ENCODE measurements around the gene MRTFA. TPM values are rescaled to one million over a fixed set of nuclear protein-coding genes. Genes with fewer than 3 reads are reported as not detected.

MRTFA gene
- total and polyA plus RNA-seq, 9 of the 15 experiments (the other 6 are each of a cell fraction or from before 2014, with no cell fraction given) = 0.84 to 21.1 (median 3.7) TPM

- Histone ChIP-seq H3K9me3 (replicated peaks; ENCODE audit: control insufficient read depth, insufficient read depth, low read depth, low read length) (no peaks in the 10 kb centered on the region), H3K9ac (ENCODE audit: insufficient read depth in 1 of 2, low read depth in 2 of 2, low read length in 2 of 2) (no peak overlapping the region), H3K4me3 (no peak overlapping the region), H3K4me2 (ENCODE audit: insufficient read depth, low read length) (no peak overlapping the region), H3K4me1 (replicated peaks in 1 of 2; ENCODE audit: control insufficient read depth in 2 of 2, insufficient read depth in 2 of 2, low read length in 2 of 2) (peaks cover 12 to 19% of the 10 kb centered on the region in 2 experiments; a peak in 4 of 5 replicates), H4K20me1 (replicated peaks; ENCODE audit: control insufficient read depth, insufficient read depth, low read length) (0 out of 2 replicates have a peak, but pooled peaks cover 4% of the 10 kb centered on the region), H3K36me3 (ENCODE audit: control insufficient read depth, insufficient read depth, low read length) (no peaks in the 10 kb centered on the region), H3K9me1 (ENCODE audit: control insufficient read depth, insufficient read depth, low read length) (no peaks in the 10 kb centered on the region), H3K27ac (ENCODE audit: extremely low read depth, low read depth, low read length) (no peak overlapping the region), H3K79me2 (ENCODE audit: control insufficient read depth, insufficient read depth, low read length) (peaks cover 64% of the 10 kb centered on the region), H2AFZ (ENCODE audit: low read depth, low read length) (no peak overlapping the region), H3K27me3 (ENCODE audit: control insufficient read depth in 2 of 2, insufficient read depth in 2 of 2, low read length in 2 of 2) (no peaks in the 10 kb centered on the region)
- in situ Hi-C loops (cut with MboI) (no loop called here), intact Hi-C loops (cut with micrococcal nuclease) (no loop called here)
- ChIA-PET CTCF (ENCODE audit: low intra/inter-chr PET ratio) (no interaction called here), POLR2A (interaction anchor here (0.6 to 3.8 kb wide), 10 partner anchors 8 to 153 kb away, joined by 3 to 17 read pairs (median 3); no protein-coding TSS in a partner anchor)
- TSS peak; percentile 48 for BruUV-seq (replicated peaks)
- ATAC-seq (no peak), FAIRE-seq (no peak), DNase-seq (ENCODE audit: extremely low read depth in 1 of 4, low spot score in 3 of 4) (peak in 1 of 4 experiments; percentile 41)
- WGBS (ENCODE audit: insufficient coverage, low coverage, missing lambda C conversion rate) = 47% methylated on average over 10 of the region's 11 CpGs
- TF ChIP-seq CEBPB (tag; IDR thresholded peaks at IDR 0.05) (no peak), GATAD2A (IDR thresholded peaks at IDR 0.05) (no peak), NFIX (CRISPR knock-in tag; IDR thresholded peaks at IDR 0.05; ENCODE audit: low read depth) (no peak), GABPB2 (CRISPR knock-in tag; conservative IDR thresholded peaks at IDR 0.05) (no peak), MAFG (tag; conservative IDR thresholded peaks at IDR 0.05) (no peak), TAL1 (IDR thresholded peaks at IDR 0.05) (peak; percentile 12; the same call in 1 of the 2 replicates), FOXM1 (IDR thresholded peaks at IDR 0.05; ENCODE audit: low read depth) (no peak), FOXM1 (CRISPR knock-in tag; IDR thresholded peaks at IDR 0.05; ENCODE audit: low read depth) (no peak), ADNP (tag; IDR thresholded peaks at IDR 0.05) (no peak), ATF1 (CRISPR knock-in tag; IDR thresholded peaks at IDR 0.05) (no peak), ATF1 (tag; IDR thresholded peaks at IDR 0.05) (no peak), DPF2 (IDR thresholded peaks at IDR 0.05) (no peak), ZNF212 (CRISPR knock-in tag; IDR thresholded peaks at IDR 0.05) (no peak), KLF1 (tag; IDR thresholded peaks at IDR 0.05) (no peak), RBFOX2 (IDR thresholded peaks at IDR 0.05; ENCODE audit: low read depth, low read length) (no peak)
- TF ChIP-seq, protein P1, sequence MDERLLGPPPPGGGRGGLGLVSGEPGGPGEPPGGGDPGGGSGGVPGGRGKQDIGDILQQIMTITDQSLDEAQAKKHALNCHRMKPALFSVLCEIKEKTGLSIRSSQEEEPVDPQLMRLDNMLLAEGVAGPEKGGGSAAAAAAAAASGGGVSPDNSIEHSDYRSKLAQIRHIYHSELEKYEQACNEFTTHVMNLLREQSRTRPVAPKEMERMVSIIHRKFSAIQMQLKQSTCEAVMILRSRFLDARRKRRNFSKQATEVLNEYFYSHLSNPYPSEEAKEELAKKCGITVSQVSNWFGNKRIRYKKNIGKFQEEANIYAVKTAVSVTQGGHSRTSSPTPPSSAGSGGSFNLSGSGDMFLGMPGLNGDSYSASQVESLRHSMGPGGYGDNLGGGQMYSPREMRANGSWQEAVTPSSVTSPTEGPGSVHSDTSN (CRISPR knock-in tag; IDR thresholded peaks at IDR 0.05; ENCODE audit: low read depth) = no peak
- TF ChIP-seq, protein P1 (tag; conservative IDR thresholded peaks at IDR 0.05; ENCODE audit: low read depth) = peak; percentile 40; the same call in 1 of the 2 replicates
- TF ChIP-seq, protein P2, sequence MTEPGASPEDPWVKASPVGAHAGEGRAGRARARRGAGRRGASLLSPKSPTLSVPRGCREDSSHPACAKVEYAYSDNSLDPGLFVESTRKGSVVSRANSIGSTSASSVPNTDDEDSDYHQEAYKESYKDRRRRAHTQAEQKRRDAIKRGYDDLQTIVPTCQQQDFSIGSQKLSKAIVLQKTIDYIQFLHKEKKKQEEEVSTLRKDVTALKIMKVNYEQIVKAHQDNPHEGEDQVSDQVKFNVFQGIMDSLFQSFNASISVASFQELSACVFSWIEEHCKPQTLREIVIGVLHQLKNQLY (CRISPR knock-in tag; conservative IDR thresholded peaks at IDR 0.05) = no peak
- TF ChIP-seq, protein P3, sequence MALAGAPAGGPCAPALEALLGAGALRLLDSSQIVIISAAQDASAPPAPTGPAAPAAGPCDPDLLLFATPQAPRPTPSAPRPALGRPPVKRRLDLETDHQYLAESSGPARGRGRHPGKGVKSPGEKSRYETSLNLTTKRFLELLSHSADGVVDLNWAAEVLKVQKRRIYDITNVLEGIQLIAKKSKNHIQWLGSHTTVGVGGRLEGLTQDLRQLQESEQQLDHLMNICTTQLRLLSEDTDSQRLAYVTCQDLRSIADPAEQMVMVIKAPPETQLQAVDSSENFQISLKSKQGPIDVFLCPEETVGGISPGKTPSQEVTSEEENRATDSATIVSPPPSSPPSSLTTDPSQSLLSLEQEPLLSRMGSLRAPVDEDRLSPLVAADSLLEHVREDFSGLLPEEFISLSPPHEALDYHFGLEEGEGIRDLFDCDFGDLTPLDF (CRISPR knock-in tag; IDR thresholded peaks at IDR 0.05) = no peak
These were observed 2.2 kb downstream of the MRTFA start for GRCh38 chr22:40634119-40634903.
